Motor neuron (in vitro differentiated cells): ENCODE data around the gene CBX1. TPM values are rescaled to one million over a fixed set of nuclear protein-coding genes. Genes with fewer than 3 reads are reported as not detected.

Source experiments
- ATAC-seq, 8 experiments: fragments of 200-7000 bp; cut with Tn5 transposase; replicated peaks in 6 of 8; 2 replicates each; pipeline ENCODE4 v1.8.0; 2021; ENCODE audit warnings: mild to moderate bottlenecking in 8 of 8, moderate library complexity in 8 of 8
- H3K27ac ChIP-seq, 2 donors: fragments of 250-450 bp; sonication (Bioruptor Pico); 2 replicates each; pipeline ENCODE4 v1.9.0; 2021; ENCODE audit warnings: antibody characterized with exemption in 2 of 2, mild to moderate bottlenecking in 2 of 2, moderate library complexity in 1 of 2
- H3K4me1 ChIP-seq, 2 donors: fragments of 250-450 bp; sonication (Bioruptor Pico); replicated peaks in 1 of 2; 2 replicates each; pipeline ENCODE4 v1.6.1; 2021; ENCODE audit warnings: antibody characterized with exemption in 2 of 2, mild to moderate bottlenecking in 2 of 2, moderate library complexity in 1 of 2
- H3K4me3 ChIP-seq, 5 donors: fragments of 250-450 bp; sonication (Bioruptor Pico); 2 replicates each; pipeline ENCODE4 v1.9.0; 2021; ENCODE audit warnings: antibody characterized with exemption in 5 of 5, mild to moderate bottlenecking in 5 of 5, moderate library complexity in 4 of 5
- WGBS, 10 experiments: fragments of 450-650 bp; shearing (Covaris generic); methylation state at CpG; one replicate each; pipeline ENCODE4 v1.0.0; 2022; 5-methylcytosine and 5-hydroxymethylcytosine counted together
- in situ Hi-C, 9 experiments: fragments of 400-800 bp; cut with MboI; loops; one replicate each; pipeline ENCODE4 v1.15.0; 2021; ENCODE audit warnings: low sequenced_read_pairs in 9 of 9, low pct_unique_long_range_greater_than_20kb in 2 of 9; ENCODE audit not compliant: unreplicated experiment in 9 of 9
- total RNA-seq, 8 experiments: library from RNA; unstranded; fragments of 300-600 nt; gene quantifications; 2 replicates each; pipeline versions ENCODE4 v1.2.3 to v1.2.4, GENCODE V29; 2022

Gene CBX1
- total RNA-seq, 8 experiments from 2014 or later: 25.0 to 204 (median 134) TPM

- no peak for ATAC-seq
Observed at GRCh38 chr17:48053758-48054237, 47.5 kb downstream of the CBX1 start.

GRCh38 chr17:48052956-48053757 is 48.1 kb downstream of the CBX1 start:
- in situ Hi-C loops: no loop called here
- peak in 7 of 8 experiments; percentile 0 to 22 (median 8) for ATAC-seq
- H3K4me3 ChIP-seq: peak overlapping the region in 3 of 5 donors; percentile 2 to 67 (median 48)
- peak overlapping the region; percentile 72 to 77 for H3K27ac ChIP-seq
- 0 to 60% (median 7%) methylated on average over 1 of the region's 5 CpGs; no CpG with 5 or more reads in 4 of the 10 experiments for WGBS, 10 experiments
- peaks cover 55 to 62% of the 10 kb centered on the region in 2 donors for H3K4me1 ChIP-seq

More at GRCh38 chr17:48053758-48054237, 47.5 kb downstream of the CBX1 start:
- H3K27ac ChIP-seq: peak overlapping the region; percentile 72 to 77
- H3K4me3 ChIP-seq: peak overlapping the region; percentile 13 to 67 (median 48)
- 0 to 40% (median 32%) methylated on average over 1 to 3 of the region's 6 CpGs; no CpG with 5 or more reads in 4 of the 10 experiments for WGBS, 10 experiments
- in situ Hi-C loops: no loop called here
- H3K4me1 ChIP-seq: peaks cover 55 to 62% of the 10 kb centered on the region in 2 donors

GRCh38 chr17:48051706-48052486 is 49.4 kb downstream of the CBX1 start:
- Histone ChIP-seq H3K4me3 (peak overlapping the region in 1 of 5 donors; percentile 3), H3K4me1 (peaks cover 49 to 54% of the 10 kb centered on the region in 2 donors), H3K27ac (peak overlapping the region in 1 of 2 donors; percentile 32)
- ATAC-seq: peak in 3 of 8 experiments; percentile 5 to 8 (median 6)
- in situ Hi-C loops: no loop called here
- WGBS, 10 experiments: 38 to 80% (median 67%) methylated on average over 1 to 3 of the region's 5 CpGs; no CpG with 5 or more reads in 3 of the 10 experiments

GRCh38 chr17:48051283-48051682 is 50.0 kb downstream of the CBX1 start:
- peaks cover 48 to 54% of the 10 kb centered on the region in 2 donors for H3K4me1 ChIP-seq
- 70 to 100% (median 86%) methylated on average over 2 of the region's 10 CpGs; no CpG with 5 or more reads in 7 of the 10 experiments for WGBS, 10 experiments
- in situ Hi-C loops: no loop called here
- peak overlapping the region in 1 of 2 donors; percentile 32 for H3K27ac ChIP-seq
- ATAC-seq: no peak
- no peak overlapping the region for H3K4me3 ChIP-seq

- peak; percentile 42 to 64 (median 53) for ATAC-seq
- Histone ChIP-seq H3K27ac (peak overlapping the region; percentile 94), H3K4me1 (peaks cover 43 to 53% of the 10 kb centered on the region in 2 donors), H3K4me3 (peak overlapping the region; percentile 89 to 97 (median 91))
- in situ Hi-C loops: loop anchor here in 1 of 9 experiments (25.0 kb wide), 1 partner anchor 89 kb away; no protein-coding TSS in a partner anchor
- 0 to 4% (median 0%) methylated on average over 1 to 12 of the region's 53 CpGs; no CpG with 5 or more reads in 5 of the 10 experiments for WGBS, 10 experiments
Observed at GRCh38 chr17:48048384-48049126, 52.7 kb downstream of the CBX1 start.

- Histone ChIP-seq H3K27ac (peak within 1 kb of the TSS; percentile 95 to 97), H3K4me3 (peak within 1 kb of the TSS; percentile 89 to 97 (median 91)), H3K4me1 (peaks cover 41 to 53% of the 10 kb centered on the region in 2 donors)
- in situ Hi-C loops: loop anchor here in 1 of 9 experiments (25.0 kb wide), 1 partner anchor 89 kb away; no protein-coding TSS in a partner anchor
- 0 to 3% (median 1%) methylated on average over 1 to 17 of the region's 47 CpGs; no CpG with 5 or more reads in 5 of the 10 experiments for WGBS, 10 experiments
- peak; percentile 74 to 96 (median 93) for ATAC-seq
Observed at GRCh38 chr17:48047741-48048383, 53.4 kb downstream of the CBX1 start, which contains the start of gene NFE2L1. Gene NFE2L1 (plus strand): TSS chr17:48048359. CDS start chr17:48051119, 2,760 bp downstream.

- no peak for ATAC-seq
- peak overlapping the region; percentile 89 to 97 (median 91) for H3K4me3 ChIP-seq
- WGBS, 10 experiments: 0 to 40% (median 4%) methylated on average over 2 to 20 of the region's 26 CpGs
- peak overlapping the region; percentile 95 to 97 for H3K27ac ChIP-seq
- in situ Hi-C loops: loop anchor here in 1 of 9 experiments (25.0 kb wide), 1 partner anchor 90 kb away; no protein-coding TSS in a partner anchor
- peaks cover 34 to 50% of the 10 kb centered on the region in 2 donors for H3K4me1 ChIP-seq
Observed at GRCh38 chr17:48047113-48047740, 54.1 kb downstream of the CBX1 start.

GRCh38 chr17:48046296-48046695 is 55.0 kb downstream of the CBX1 start:
- peaks cover 25 to 40% of the 10 kb centered on the region in 2 donors for H3K4me1 ChIP-seq
- ATAC-seq: no peak
- H3K27ac ChIP-seq: no peak overlapping the region
- H3K4me3 ChIP-seq: peak overlapping the region in 4 of 5 donors; percentile 89 to 97 (median 93)
- 90 to 100% (median 100%) methylated on average over 1 to 7 of the region's 7 CpGs; no CpG with 5 or more reads in 1 of the 10 experiments for WGBS, 10 experiments
- in situ Hi-C loops: loop anchor here in 1 of 9 experiments (25.0 kb wide), 1 partner anchor 91 kb away; no protein-coding TSS in a partner anchor

- no peak for ATAC-seq
- WGBS, 10 experiments: 40 to 100% (median 80%) methylated on average over 1 to 3 of the region's 8 CpGs; no CpG with 5 or more reads in 6 of the 10 experiments
- no peak overlapping the region for H3K4me3 ChIP-seq
- in situ Hi-C loops: loop anchor here in 1 of 9 experiments (25.0 kb wide), 1 partner anchor 92 kb away; no protein-coding TSS in a partner anchor
- H3K4me1 ChIP-seq: peaks cover 24 to 40% of the 10 kb centered on the region in 2 donors
- H3K27ac ChIP-seq: no peak overlapping the region
Observed at GRCh38 chr17:48045316-48046001, 55.8 kb downstream of the CBX1 start.

- no peak overlapping the region for H3K4me3 ChIP-seq
- WGBS, 10 experiments: 65 to 100% (median 100%) methylated on average over 1 to 4 of the region's 4 CpGs; no CpG with 5 or more reads in 2 of the 10 experiments
- in situ Hi-C loops: loop anchor here in 1 of 9 experiments (25.0 kb wide), 1 partner anchor 92 kb away; no protein-coding TSS in a partner anchor
- ATAC-seq: no peak
- H3K4me1 ChIP-seq: peaks cover 21 to 37% of the 10 kb centered on the region in 2 donors
- H3K27ac ChIP-seq: no peak overlapping the region
Observed at GRCh38 chr17:48044851-48045250, 56.4 kb downstream of the CBX1 start.
